ENCODE data around the gene NEMF. TPM values are rescaled to one million over a fixed set of nuclear protein-coding genes. Genes with fewer than 3 reads are reported as not detected.

Gene NEMF
- total RNA-seq, 6 donors from 2014 or later, result 47.9 to 293 (median 73.7) TPM

DNA sequence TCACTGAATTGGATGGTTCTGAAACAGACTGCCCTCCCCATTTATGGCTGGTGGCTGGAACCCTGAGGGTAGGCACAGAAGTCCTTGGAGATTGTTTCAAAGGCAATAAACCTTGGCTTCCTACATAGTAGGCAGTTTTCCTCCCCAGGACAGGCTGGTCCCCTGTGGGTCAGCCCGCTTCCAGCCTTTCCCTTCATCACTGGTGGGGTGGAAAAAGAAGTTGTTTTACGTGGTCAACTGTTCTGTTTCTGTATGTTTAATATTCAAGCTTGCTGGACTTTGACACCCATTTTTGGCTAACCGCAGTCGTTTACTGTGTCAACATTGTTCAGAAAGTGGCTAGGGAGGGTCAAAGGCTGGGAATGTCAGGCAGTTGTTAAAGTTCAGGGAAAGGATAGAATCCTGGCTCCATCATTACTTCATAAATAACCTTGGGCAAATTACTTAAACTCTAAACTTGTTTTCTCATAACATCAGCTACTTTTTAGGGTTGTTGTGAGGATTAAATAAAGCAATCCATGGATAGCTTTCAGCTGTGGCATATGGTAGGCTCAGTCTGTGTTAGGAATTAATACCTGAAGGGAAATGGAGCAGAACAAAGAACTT, 82.3 kb downstream of the NEMF start:
- peak in 1 of 2 donors; percentile 46 for DNase-seq
- Histone ChIP-seq H3K36me3 (peaks cover 8 to 33% (median 11%) of the 10 kb centered on the region in 4 donors), H3K27ac (peak overlapping the region; percentile 93 to 98 (median 97)), H3K27me3 (no peaks in the 10 kb centered on the region), H3K4me3 (peak overlapping the region in 3 of 4 donors; percentile 87 to 99 (median 92)), H3K4me1 (peaks cover 24 to 35% (median 29%) of the 10 kb centered on the region in 4 donors), H3K9me3 (no peaks in the 10 kb centered on the region)
- TF ChIP-seq POLR2A (IDR thresholded peaks at IDR 0.05), result no peak
- no peak for TF ChIP-seq CTCF (IDR thresholded peaks at IDR 0.05)
- TF ChIP-seq EP300 (IDR thresholded peaks at IDR 0.05), result no peak
- TF ChIP-seq POLR2AphosphoS5 (IDR thresholded peaks at IDR 0.05), result no peak
- WGBS, 2 donors, result 52 to 63% methylated on average over 4 of the region's 4 CpGs
- ATAC-seq (ENCODE audit: low FRiP score in 2 of 2), result peak in 1 of 2 donors; percentile 24

DNA sequence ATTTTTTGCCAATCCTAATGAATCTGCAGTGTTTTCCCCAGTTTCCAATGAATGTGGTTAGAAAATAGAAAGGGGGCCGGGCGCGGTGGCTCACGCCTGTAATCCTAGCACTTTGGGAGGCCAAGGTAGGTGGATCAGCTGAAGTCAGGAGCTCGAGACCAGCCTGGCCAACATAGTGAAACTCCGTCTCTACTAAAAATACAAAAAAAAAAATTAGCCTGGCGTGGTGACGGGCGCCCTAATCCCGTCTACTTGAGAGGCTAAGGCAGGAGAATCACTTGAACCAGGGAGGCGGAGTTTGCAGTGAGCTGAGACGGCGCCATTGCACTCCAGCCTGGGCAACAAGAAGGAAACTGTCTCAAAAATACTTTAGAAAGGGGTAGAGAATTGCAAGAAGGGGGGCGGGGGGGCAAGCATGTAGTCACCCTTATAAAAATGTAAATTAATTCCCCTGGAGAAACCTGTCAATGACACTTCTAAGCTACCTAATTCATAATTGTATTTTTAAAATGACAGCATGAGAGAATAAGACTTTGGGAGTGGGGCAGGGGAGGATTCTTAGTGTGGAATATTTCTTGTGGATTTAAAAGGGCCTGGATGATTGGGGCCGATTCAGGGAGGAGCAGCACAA, 82.9 kb downstream of the NEMF start:
- H3K4me3 ChIP-seq, result peak overlapping the region in 3 of 4 donors; percentile 87 to 99 (median 92)
- peak; percentile 20 to 38 for DNase-seq
- H3K27ac ChIP-seq, result peak overlapping the region; percentile 93 to 98 (median 97)
- no peaks in the 10 kb centered on the region for H3K27me3 ChIP-seq
- peaks cover 24 to 35% (median 29%) of the 10 kb centered on the region in 4 donors for H3K4me1 ChIP-seq
- no peak for ATAC-seq (ENCODE audit: low FRiP score in 2 of 2)
- TF ChIP-seq CTCF (IDR thresholded peaks at IDR 0.05) (no peak), EP300 (IDR thresholded peaks at IDR 0.05) (no peak), POLR2A (IDR thresholded peaks at IDR 0.05) (no peak), POLR2AphosphoS5 (IDR thresholded peaks at IDR 0.05) (no peak)
- H3K9me3 ChIP-seq, result no peaks in the 10 kb centered on the region
- WGBS, 2 donors, result 65 to 74% methylated on average over 15 of the region's 15 CpGs
- H3K36me3 ChIP-seq, result peaks cover 4 to 26% (median 6%) of the 10 kb centered on the region in 4 donors

DNA sequence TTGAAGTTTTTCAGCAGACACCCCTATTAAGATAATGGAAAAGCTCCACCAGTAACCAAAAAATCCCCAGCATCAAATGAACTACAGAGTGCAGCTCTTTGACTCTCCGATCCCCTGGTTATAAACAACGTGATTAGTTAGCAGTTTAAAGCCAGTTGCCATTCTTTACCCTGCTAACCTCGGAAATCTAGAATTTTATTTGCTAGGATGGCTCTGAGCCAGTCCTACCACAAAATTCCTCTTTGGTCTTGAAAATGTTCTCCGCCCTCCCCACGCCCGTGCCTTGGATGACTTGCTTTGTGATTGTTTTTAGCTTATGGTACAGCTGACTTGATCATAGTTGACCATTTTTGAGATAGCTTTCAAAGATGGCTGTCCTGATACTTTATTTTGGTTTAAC, 83.4 kb downstream of the NEMF start:
- DNase-seq (no peak), ATAC-seq (ENCODE audit: low FRiP score in 2 of 2) (peak in 1 of 2 donors; percentile 24)
- Histone ChIP-seq H3K27me3 (no peaks in the 10 kb centered on the region), H3K4me3 (peak overlapping the region; percentile 63 to 99 (median 90)), H3K36me3 (peaks cover 3 to 21% (median 4%) of the 10 kb centered on the region in 4 donors), H3K4me1 (peaks cover 24 to 35% (median 29%) of the 10 kb centered on the region in 4 donors), H3K27ac (peak overlapping the region; percentile 93 to 98 (median 97)), H3K9me3 (no peaks in the 10 kb centered on the region)
- 11 to 27% methylated on average over 6 of the region's 6 CpGs for WGBS, 2 donors
- TF ChIP-seq POLR2AphosphoS5 (IDR thresholded peaks at IDR 0.05), result no peak
- no peak for TF ChIP-seq POLR2A (IDR thresholded peaks at IDR 0.05)
- TF ChIP-seq EP300 (IDR thresholded peaks at IDR 0.05), result no peak
- TF ChIP-seq CTCF (IDR thresholded peaks at IDR 0.05), result no peak

DNA sequence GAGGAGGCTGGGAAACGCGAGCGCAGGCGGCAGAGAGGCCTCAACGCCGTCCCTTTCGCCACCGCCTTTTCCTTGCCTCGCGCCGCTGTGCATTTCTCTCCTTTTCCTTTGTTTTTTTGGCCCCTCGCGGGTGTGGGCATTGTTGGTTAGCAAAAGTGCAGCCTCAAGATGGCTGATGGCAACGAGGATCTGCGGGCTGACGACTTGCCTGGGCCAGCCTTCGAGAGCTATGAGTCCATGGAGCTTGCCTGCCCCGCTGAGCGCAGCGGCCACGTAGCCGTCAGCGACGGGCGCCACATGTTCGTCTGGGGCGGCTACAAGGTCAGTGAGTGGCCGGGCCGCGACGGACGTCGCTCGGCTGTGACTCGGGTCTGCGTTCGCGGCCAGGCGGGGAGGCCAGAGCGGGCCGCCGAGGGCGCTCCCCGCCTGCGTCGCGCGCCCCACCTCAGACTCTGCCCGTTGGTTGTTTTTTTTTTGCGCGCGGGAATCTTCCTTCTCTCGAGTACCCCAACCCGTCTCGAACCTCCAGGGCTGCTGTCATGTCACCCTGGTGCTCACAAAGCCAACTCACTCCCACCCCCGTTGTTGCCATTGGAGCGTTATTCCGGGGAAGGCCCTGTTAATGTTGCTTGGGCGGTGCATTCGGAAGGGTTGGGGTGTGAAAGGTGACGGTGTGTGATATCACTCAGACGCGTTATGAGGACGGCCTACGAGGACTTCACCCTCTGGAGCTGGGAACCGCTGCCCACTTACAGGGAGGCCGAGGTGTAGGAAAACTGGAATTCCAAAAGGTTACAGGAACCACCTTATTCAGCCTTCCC, 84.1 kb downstream of the NEMF start:
- peak overlapping the region; percentile 93 to 98 (median 97) for H3K27ac ChIP-seq
- TF ChIP-seq POLR2A (IDR thresholded peaks at IDR 0.05) (peak in 1 of 4 donors; percentile 8), POLR2AphosphoS5 (IDR thresholded peaks at IDR 0.05) (peak; percentile 10 to 78), CTCF (IDR thresholded peaks at IDR 0.05) (no peak)

More for the DNA sequence above, 84.1 kb downstream of the NEMF start:
- no peaks in the 10 kb centered on the region for H3K9me3 ChIP-seq
- H3K27me3 ChIP-seq, result no peaks in the 10 kb centered on the region
- peaks cover 0 to 16% (median 4%) of the 10 kb centered on the region in 4 donors for H3K36me3 ChIP-seq
- peak; percentile 55 to 56 for ATAC-seq (ENCODE audit: low FRiP score in 2 of 2)
- WGBS, 2 donors, result 0% methylated on average over 37 of the region's 67 CpGs
- DNase-seq, result peak; percentile 83 to 91
- H3K4me3 ChIP-seq, result peak overlapping the region; percentile 63 to 99 (median 90)
- H3K4me1 ChIP-seq, result peaks cover 24 to 35% (median 29%) of the 10 kb centered on the region in 4 donors
